OCI-LY3 (cell line): Measurements from ENCODE around the gene KREMEN1.

Experiments used
- CTCF ChIP-seq: fragments of 200-600, 300-600 bp; sonication (generic); IDR thresholded peaks from 2 replicates; pipeline ENCODE4 v1.5.1; 2014; ENCODE audit warnings: antibody characterized with exemption, low read length, low read depth
- EZH2phosphoT487 ChIP-seq: fragments of 200-600 bp; shearing (Covaris generic); IDR thresholded peaks from 2 replicates; pipeline ENCODE4 v1.6.1; 2018; ENCODE audit warnings: antibody characterized with exemption, mixed run types, low read depth

DNA sequence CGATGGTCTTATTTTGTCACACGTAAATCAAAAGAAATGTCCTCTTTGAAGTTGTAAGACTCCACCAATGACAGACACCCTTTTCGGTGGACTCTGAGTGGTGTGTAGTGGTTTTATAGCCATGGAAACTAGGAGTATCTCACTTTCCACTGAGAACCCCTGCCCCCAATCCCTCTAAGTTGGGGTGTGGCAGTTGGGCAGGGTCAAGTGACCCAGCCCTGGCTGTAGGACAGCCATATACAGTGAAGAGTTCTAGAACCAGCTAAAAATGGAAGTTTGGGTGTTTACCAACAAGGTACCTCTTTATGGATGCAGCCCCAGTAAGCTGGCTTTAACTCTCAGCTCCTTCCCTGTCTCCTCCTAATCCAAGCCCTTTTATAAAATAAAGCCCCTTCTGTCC is 16.4 kb upstream of the KREMEN1 start:
- TF ChIP-seq CTCF (no peak), EZH2phosphoT487 (no peak)
